Osteoblast (primary cell): ENCODE measurements around the gene FTO. TPM values are rescaled to one million over a fixed set of nuclear protein-coding genes. Genes with fewer than 3 reads are reported as not detected.

Experiments used
- DNase-seq: peaks from one replicate; pipeline ENCODE4 v3.0.0; 2011; ENCODE audit warnings: low spot score, mixed read lengths; ENCODE audit not compliant: insufficient read length; ENCODE audit errors: missing footprints
- H2AFZ ChIP-seq: 2 replicates; pipeline ENCODE4 v1.6.0; 2011; ENCODE audit warnings: mild to moderate bottlenecking, low read length
- H3K27ac ChIP-seq: 2 replicates; pipeline ENCODE4 v1.5.1; 2011; ENCODE audit warnings: mild to moderate bottlenecking, low read depth, low read length, moderate library complexity
- H3K27me3 ChIP-seq: 2 replicates; pipeline ENCODE4 v1.6.0; 2012; ENCODE audit warnings: mild to moderate bottlenecking, control low read depth, inconsistent platforms, low read length, moderate library complexity; ENCODE audit not compliant: insufficient read depth
- H3K36me3 ChIP-seq: 2 replicates; pipeline ENCODE4 v1.5.1; 2011; ENCODE audit warnings: mild to moderate bottlenecking, low read length, control low read depth, moderate library complexity; ENCODE audit not compliant: insufficient read depth
- H3K4me1 ChIP-seq: 2 replicates; pipeline ENCODE4 v1.5.1; 2011; ENCODE audit warnings: mild to moderate bottlenecking, low read length, control low read depth, moderate library complexity; ENCODE audit not compliant: insufficient read depth
- H3K4me2 ChIP-seq: 2 replicates; pipeline ENCODE4 v1.6.0; 2011; ENCODE audit warnings: mild to moderate bottlenecking, low read length; ENCODE audit not compliant: insufficient read depth
- H3K4me3 ChIP-seq: fragments of 200-600 bp; sonication (generic); 3 replicates; pipeline ENCODE4 v1.5.1; 2012; ENCODE audit warnings: mild to moderate bottlenecking, low read length, inconsistent platforms; ENCODE audit not compliant: insufficient read depth
- H3K79me2 ChIP-seq: 2 replicates; pipeline ENCODE4 v1.6.0; 2012; ENCODE audit warnings: mild to moderate bottlenecking, low read length, control low read depth, inconsistent platforms; ENCODE audit not compliant: insufficient read depth
- H3K9me3 ChIP-seq: 2 replicates; pipeline ENCODE4 v1.5.1; 2011; ENCODE audit warnings: low read depth, low read length, control low read depth
- H4K20me1 ChIP-seq: 2 replicates; pipeline ENCODE4 v1.6.0; 2012; ENCODE audit warnings: mild to moderate bottlenecking, low read length, control low read depth; ENCODE audit not compliant: insufficient read depth
- CTCF ChIP-seq: IDR thresholded peaks from 2 replicates; pipeline ENCODE4 v1.5.1; 2011; ENCODE audit warnings: mild to moderate bottlenecking, low read depth, low read length, moderate library complexity; ENCODE audit errors: extremely low read depth
- total RNA-seq: library from RNA; depleted of rRNA; stranded (reverse); fragments of >200 nt; gene quantifications from 2 replicates; pipeline ENCODE4 v1.2.3, GENCODE V29; 2012

Gene FTO
- total RNA-seq, 1 donor = 152 TPM

GRCh38 chr16:54171626-54172537, 467.9 kb downstream of the FTO start:
- no peak overlapping the region for H2AFZ ChIP-seq
- no peak overlapping the region for H3K27ac ChIP-seq
- peak; percentile 74 for DNase-seq
- peak overlapping the region; percentile 25 for H3K4me3 ChIP-seq
- H3K27me3 ChIP-seq = peaks cover 6% of the 10 kb centered on the region
- H3K4me2 ChIP-seq = peak overlapping the region; percentile 66
- H4K20me1 ChIP-seq = no peaks in the 10 kb centered on the region
- H3K4me1 ChIP-seq = peaks cover 12% of the 10 kb centered on the region
- no peak for TF ChIP-seq CTCF
- no peaks in the 10 kb centered on the region for H3K36me3 ChIP-seq
- H3K9me3 ChIP-seq = no peaks in the 10 kb centered on the region
- no peaks in the 10 kb centered on the region for H3K79me2 ChIP-seq

- Histone ChIP-seq H3K4me1 (peaks cover 12% of the 10 kb centered on the region), H3K27me3 (peaks cover 6% of the 10 kb centered on the region), H2AFZ (no peak overlapping the region), H4K20me1 (no peaks in the 10 kb centered on the region), H3K79me2 (no peaks in the 10 kb centered on the region), H3K27ac (no peak overlapping the region), H3K4me3 (no peak overlapping the region), H3K9me3 (no peaks in the 10 kb centered on the region), H3K36me3 (no peaks in the 10 kb centered on the region), H3K4me2 (no peak overlapping the region)
- DNase-seq = no peak
- no peak for TF ChIP-seq CTCF
These were observed 469.5 kb downstream of the FTO start for GRCh38 chr16:54173490-54173889.

DNA sequence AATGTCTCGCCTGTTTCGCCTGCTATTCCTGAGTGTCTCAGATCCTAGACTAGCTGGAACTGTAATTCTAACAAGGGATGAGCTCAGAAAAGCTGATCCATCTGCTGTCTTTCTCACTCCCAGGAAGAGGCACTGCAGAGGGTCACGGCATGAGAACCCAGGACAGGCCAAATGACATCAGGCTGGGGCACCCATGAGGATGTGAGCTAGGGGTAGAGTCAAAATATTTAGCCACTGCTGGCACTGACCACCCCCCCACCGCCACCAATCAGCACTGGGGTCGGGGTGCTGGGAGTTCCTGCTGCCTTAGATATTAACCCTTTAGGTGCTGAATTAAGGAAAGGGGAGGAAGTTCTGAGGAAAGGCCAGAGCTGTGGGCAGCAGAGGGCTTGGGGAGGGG, 470.2 kb downstream of the FTO start:
- Histone ChIP-seq H3K9me3 (no peaks in the 10 kb centered on the region), H3K27me3 (peaks cover 6% of the 10 kb centered on the region), H3K79me2 (no peaks in the 10 kb centered on the region), H3K4me1 (peaks cover 12% of the 10 kb centered on the region), H3K4me2 (no peak overlapping the region), H3K36me3 (no peaks in the 10 kb centered on the region), H3K27ac (no peak overlapping the region), H3K4me3 (no peak overlapping the region), H4K20me1 (no peaks in the 10 kb centered on the region), H2AFZ (no peak overlapping the region)
- no peak for TF ChIP-seq CTCF
- no peak for DNase-seq

GRCh38 chr16:54174750-54175149, 470.8 kb downstream of the FTO start:
- H3K79me2 ChIP-seq = no peaks in the 10 kb centered on the region
- no peaks in the 10 kb centered on the region for H3K36me3 ChIP-seq
- H4K20me1 ChIP-seq = no peaks in the 10 kb centered on the region
- no peak for DNase-seq
- peaks cover 6% of the 10 kb centered on the region for H3K27me3 ChIP-seq
- H3K4me3 ChIP-seq = no peak overlapping the region
- TF ChIP-seq CTCF = no peak
- H3K4me1 ChIP-seq = peaks cover 12% of the 10 kb centered on the region
- H3K9me3 ChIP-seq = no peaks in the 10 kb centered on the region
- H3K4me2 ChIP-seq = no peak overlapping the region
- no peak overlapping the region for H2AFZ ChIP-seq
- no peak overlapping the region for H3K27ac ChIP-seq
